ENCODE data around the gene ACSL3. TPM values are rescaled to one million over a fixed set of nuclear protein-coding genes. Genes with fewer than 3 reads are reported as not detected.
"Not testable (repeated sequence)": the region's sequence is repeated elsewhere in the genome, so short reads cannot be mapped to it uniquely, and the experiment has no call there.

The ACSL3 gene
- total and polyA plus RNA-seq, 3 experiments from 2014 or later, result 27.7 to 41.4 (median 38.6) TPM

DNA sequence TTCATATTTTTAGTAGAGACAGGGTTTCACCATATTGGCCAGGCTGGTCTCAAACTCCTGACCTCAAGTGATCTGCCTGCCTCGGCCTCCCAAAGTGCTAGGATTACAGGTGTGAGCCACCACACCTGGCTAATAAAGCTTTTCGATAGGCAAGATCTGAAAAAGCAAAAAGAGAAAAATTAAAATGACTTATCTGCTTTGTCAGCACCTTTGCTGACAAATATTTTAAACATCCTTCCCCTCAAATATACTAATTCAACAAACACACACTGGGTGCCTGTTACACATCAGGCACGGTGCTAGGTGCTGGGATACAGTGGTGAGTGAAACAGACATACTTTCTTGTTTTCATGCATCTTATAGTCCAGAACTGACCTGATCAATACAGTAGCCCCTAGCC lies 15.5 kb upstream of the ACSL3 start:
- H3K36me3 ChIP-seq (ENCODE audit: insufficient read depth, low read length); H3K36me3 Mint-ChIP-seq; POLR2A ChIA-PET; H3K27ac Mint-ChIP-seq; H3K9me3 ChIP-seq (ENCODE audit: low read length); H3K4me3 Mint-ChIP-seq; CTCF ChIA-PET; H3K4me1 Mint-ChIP-seq; H3K4me1 ChIP-seq (ENCODE audit: insufficient read depth, low read length); H3K4me3 ChIP-seq (ENCODE audit: low read length); H3K27ac ChIP-seq (ENCODE audit: low read depth, low read length); DNase-seq; H3K27me3 ChIP-seq (ENCODE audit: insufficient read depth, low read length, poor library complexity, severe bottlenecking); H3K9me3 Mint-ChIP-seq: not testable (repeated sequence)
- H3K27me3 Mint-ChIP-seq, result peaks cover 12 to 42% of the 10 kb centered on the region in 2 donors

DNA sequence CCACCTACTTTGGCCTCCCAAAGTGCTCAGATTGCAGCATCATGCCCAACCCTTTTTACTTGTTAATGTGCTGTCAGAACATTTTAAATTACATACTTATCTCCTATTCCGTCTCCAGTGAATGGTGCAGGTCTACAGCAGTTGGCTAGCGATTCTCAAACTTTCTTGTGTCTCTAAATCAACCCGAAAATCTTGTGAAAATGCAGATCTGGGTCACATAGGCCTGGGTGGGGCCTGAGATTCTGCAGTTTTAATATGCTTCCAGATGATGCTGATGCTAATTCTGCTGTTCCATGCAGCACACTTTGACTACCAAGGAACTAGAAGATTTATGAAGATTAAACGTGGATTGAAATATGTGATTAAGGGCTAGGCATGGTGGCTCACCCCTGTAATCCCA lies 14.8 kb upstream of the ACSL3 start:
- Histone ChIP-seq H3K36me3 (ENCODE audit: insufficient read depth, low read length) (no peaks in the 10 kb centered on the region), H3K4me3 (ENCODE audit: low read length) (no peak overlapping the region), H3K27ac (ENCODE audit: low read depth, low read length) (no peak overlapping the region), H3K4me1 (ENCODE audit: insufficient read depth, low read length) (no peaks in the 10 kb centered on the region), H3K9me3 (ENCODE audit: low read length) (no peaks in the 10 kb centered on the region), H3K27me3 (ENCODE audit: insufficient read depth, low read length, poor library complexity, severe bottlenecking) (no peaks in the 10 kb centered on the region)
- Mint-ChIP-seq H3K9me3 (no peaks in the 10 kb centered on the region), H3K4me3 (no peak overlapping the region), H3K27me3 (peaks cover 12 to 42% of the 10 kb centered on the region in 2 donors), H3K36me3 (no peaks in the 10 kb centered on the region), H3K27ac (no peak overlapping the region), H3K4me1 (no peaks in the 10 kb centered on the region)
- no peak for DNase-seq
- POLR2A ChIA-PET, result no interaction called here
- CTCF ChIA-PET, result no interaction called here

DNA sequence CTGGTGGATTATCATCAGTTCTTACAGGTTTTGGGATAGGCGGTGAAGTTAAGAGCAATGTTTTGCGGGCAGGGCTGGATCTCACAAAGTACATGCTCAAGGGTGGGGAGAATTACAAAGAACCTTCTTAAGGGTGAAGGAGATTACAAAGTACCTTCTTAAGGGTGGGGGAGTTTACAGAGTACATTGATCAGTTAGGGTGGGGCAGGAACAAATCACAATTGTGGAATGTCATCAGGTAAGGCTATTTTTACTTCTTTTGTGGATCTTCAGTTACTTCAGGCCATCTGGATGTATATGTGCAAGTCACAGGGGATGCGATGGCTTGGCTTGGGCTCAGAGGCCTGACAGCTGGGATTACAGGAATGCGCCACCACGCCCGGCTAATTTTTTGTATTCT lies 12.8 kb upstream of the ACSL3 start:
- POLR2A ChIA-PET, CTCF ChIA-PET: not testable (repeated sequence)

DNA sequence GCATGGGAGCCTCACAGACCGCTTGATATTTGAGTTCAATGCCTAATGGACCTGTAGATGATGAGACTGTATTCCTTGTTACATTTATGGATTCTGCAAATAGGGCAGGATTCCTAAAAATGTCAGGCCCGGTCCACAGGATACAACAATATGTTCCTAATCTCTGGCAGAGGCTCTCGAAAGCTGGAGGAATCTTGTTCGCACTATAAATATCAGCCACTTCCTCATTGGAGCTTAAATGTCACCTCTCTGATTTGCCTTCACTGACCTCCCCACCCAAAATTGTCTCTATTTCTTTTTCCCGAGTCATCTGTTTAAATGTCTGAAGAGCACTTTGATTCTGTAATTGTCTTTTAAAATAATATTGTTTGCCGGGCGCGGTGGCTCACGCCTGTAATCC lies 12.0 kb upstream of the ACSL3 start:
- no peak overlapping the region for H3K4me3 ChIP-seq (ENCODE audit: low read length)
- no peak for DNase-seq
- H3K4me1 Mint-ChIP-seq, result no peaks in the 10 kb centered on the region
- no peaks in the 10 kb centered on the region for H3K4me1 ChIP-seq (ENCODE audit: insufficient read depth, low read length)
- H3K4me3 Mint-ChIP-seq, result no peak overlapping the region
- no peaks in the 10 kb centered on the region for H3K9me3 ChIP-seq (ENCODE audit: low read length)
- H3K27ac Mint-ChIP-seq, result no peak overlapping the region
- H3K27me3 Mint-ChIP-seq, result peaks cover 9 to 26% of the 10 kb centered on the region in 2 donors
- CTCF ChIA-PET, result no interaction called here
- H3K27ac ChIP-seq (ENCODE audit: low read depth, low read length), result no peak overlapping the region
- POLR2A ChIA-PET, result no interaction called here
- H3K9me3 Mint-ChIP-seq, result no peaks in the 10 kb centered on the region
- no peaks in the 10 kb centered on the region for H3K36me3 ChIP-seq (ENCODE audit: insufficient read depth, low read length)
- no peaks in the 10 kb centered on the region for H3K36me3 Mint-ChIP-seq
- H3K27me3 ChIP-seq (ENCODE audit: insufficient read depth, low read length, poor library complexity, severe bottlenecking), result no peaks in the 10 kb centered on the region

More for the DNA sequence above, 12.8 kb upstream of the ACSL3 start:
- not testable (repeated sequence) for H3K9me3 Mint-ChIP-seq; H3K4me1 Mint-ChIP-seq; H3K27ac ChIP-seq (ENCODE audit: low read depth, low read length); H3K4me1 ChIP-seq (ENCODE audit: insufficient read depth, low read length); H3K36me3 Mint-ChIP-seq; H3K27ac Mint-ChIP-seq; H3K4me3 Mint-ChIP-seq; DNase-seq; H3K27me3 ChIP-seq (ENCODE audit: insufficient read depth, low read length, poor library complexity, severe bottlenecking); H3K9me3 ChIP-seq (ENCODE audit: low read length); H3K36me3 ChIP-seq (ENCODE audit: insufficient read depth, low read length); H3K4me3 ChIP-seq (ENCODE audit: low read length)
- H3K27me3 Mint-ChIP-seq, result peaks cover 12 to 33% of the 10 kb centered on the region in 2 donors

DNA sequence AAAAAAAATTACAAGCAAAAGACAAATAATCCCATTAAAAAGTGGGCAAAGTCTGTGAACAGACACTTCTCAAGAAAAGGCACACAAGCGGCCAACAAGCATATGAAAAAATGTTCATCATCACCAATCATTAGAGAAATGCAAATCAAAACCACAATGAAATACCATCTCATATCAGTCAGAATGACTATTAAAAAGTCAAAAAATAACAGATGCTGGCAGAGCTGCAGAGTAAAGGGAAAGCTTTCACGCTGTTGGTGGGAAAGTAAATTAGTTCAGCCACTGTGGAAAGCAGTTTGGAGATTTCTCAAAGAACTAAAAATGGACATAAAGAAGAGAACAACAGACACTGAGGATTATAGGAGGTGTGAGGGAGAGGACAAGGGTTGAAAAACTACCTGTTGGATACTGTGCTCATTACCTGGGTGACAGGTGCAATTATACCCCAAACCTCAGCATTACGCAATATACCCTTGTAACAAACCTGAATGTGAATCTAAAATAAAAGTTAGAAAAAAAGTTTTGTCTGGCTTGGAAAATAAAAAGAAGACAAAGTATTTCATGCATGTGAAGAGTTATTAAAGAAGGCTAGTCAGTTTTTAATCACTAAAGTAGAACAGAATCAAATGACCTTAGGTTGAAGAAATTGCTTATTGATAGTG lies 8.7 kb upstream of the ACSL3 start:
- H3K9me3 Mint-ChIP-seq, result no peaks in the 10 kb centered on the region
- CTCF ChIA-PET, result no interaction called here

DNA sequence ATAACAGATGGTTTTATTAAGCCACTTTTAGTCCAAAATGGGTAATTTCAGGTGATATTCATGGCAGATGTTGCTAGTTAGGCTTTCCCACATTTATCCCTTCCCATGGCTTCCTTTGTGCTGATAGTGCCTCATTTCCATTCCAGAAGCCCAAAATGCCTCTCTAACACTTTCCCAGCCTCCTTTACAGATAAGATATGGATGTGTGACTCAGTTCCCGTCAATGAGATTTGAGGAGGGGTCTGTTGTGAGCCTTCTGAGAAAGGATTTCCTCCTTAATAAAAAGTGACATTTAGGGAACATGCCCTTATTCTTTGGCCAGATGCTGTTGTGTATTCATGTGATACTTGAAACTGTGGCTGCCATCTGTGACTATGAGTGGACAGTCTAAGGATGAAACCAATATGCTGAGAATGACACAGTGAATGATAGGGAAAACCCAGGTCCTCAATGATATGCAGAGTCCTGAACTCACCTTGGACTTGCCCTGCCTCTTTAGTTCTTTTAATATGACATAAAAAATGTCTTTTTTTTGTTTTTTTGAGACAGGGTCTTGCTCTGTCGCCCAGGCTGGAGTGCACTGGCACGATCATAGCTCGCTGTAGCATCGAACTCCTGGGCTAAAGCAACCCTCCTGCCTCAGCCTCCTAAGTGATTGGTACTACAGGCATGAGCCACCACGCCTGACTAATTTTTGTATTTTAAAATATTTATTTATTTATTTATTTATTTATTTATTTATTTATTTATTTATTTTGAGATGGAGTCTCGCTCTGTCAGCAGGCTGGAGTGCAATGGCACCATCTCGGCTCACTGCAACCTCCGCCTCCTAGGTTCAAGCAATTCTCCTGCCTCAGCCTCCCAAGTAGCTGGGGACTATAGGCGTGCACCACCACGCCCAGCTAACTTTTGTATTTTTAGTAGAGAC lies 5.8 kb upstream of the ACSL3 start:
- H3K27ac Mint-ChIP-seq, result no peak overlapping the region
- DNase-seq, result no peak
- CTCF ChIA-PET, result no interaction called here

More for the DNA sequence above, 8.7 kb upstream of the ACSL3 start:
- Histone ChIP-seq H3K27me3 (ENCODE audit: insufficient read depth, low read length, poor library complexity, severe bottlenecking) (no peaks in the 10 kb centered on the region), H3K4me1 (ENCODE audit: insufficient read depth, low read length) (no peaks in the 10 kb centered on the region), H3K27ac (ENCODE audit: low read depth, low read length) (no peak overlapping the region), H3K36me3 (ENCODE audit: insufficient read depth, low read length) (no peaks in the 10 kb centered on the region), H3K4me3 (ENCODE audit: low read length) (no peak overlapping the region), H3K9me3 (ENCODE audit: low read length) (no peaks in the 10 kb centered on the region)
- POLR2A ChIA-PET, result no interaction called here
- DNase-seq, result no peak
- H3K4me1 Mint-ChIP-seq, result no peaks in the 10 kb centered on the region
- no peaks in the 10 kb centered on the region for H3K36me3 Mint-ChIP-seq
- H3K27ac Mint-ChIP-seq, result no peak overlapping the region
- no peak overlapping the region for H3K4me3 Mint-ChIP-seq
- H3K27me3 Mint-ChIP-seq, result peaks cover 10 to 12% of the 10 kb centered on the region in 2 donors

DNA sequence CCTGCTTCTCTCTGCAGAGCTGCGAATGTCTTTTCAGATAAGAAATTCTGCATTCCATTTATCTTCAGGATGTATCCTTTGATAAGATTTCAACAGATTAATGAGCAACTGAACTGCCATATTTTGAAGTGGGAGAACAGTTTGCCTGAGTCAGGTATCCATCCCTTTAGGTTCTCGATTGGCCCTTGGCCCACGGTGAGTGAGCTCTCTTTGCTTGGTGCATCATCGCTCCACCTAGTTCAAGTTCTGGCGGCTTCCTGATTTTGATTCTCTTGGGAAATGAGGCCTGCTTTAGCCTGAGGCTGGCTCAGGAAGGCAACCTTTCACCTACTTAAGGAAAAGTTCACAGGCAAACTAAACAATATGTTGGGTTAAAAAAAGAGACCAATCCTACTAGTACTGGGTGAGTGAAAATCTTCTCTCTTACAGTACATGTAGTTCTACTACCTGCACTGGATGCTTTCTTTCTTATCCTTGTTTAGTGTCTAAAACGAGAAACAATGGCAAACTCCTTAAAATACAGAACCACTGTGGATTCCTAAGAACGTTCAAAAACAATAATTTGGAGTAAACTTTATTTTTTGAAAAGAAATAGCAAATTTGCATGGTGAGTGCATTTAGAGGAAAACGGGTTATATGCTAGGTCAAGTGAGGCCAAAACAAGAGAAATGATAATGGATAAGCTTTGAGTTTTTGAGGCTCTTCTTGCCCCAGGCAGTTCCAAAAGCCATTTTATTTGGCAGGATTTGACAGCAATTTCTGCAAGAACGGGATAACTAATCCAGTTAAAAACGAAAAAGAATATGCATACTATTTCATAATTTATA lies 837 bp upstream of the ACSL3 start:
- no peaks in the 10 kb centered on the region for H3K9me3 Mint-ChIP-seq
- Histone ChIP-seq H3K27me3 (ENCODE audit: insufficient read depth, low read length, poor library complexity, severe bottlenecking) (no peaks in the 10 kb centered on the region), H3K36me3 (ENCODE audit: insufficient read depth, low read length) (no peaks in the 10 kb centered on the region), H3K4me1 (ENCODE audit: insufficient read depth, low read length) (peaks cover 29% of the 10 kb centered on the region), H3K9me3 (ENCODE audit: low read length) (no peaks in the 10 kb centered on the region), H3K4me3 (ENCODE audit: low read length) (peak overlapping the region; percentile 29), H3K27ac (ENCODE audit: low read depth, low read length) (peak overlapping the region; percentile 41)
- H3K4me1 Mint-ChIP-seq, result peaks cover 0 to 7% (median 4%) of the 10 kb centered on the region in 3 donors
- DNase-seq, result peak in 1 of 5 donors; percentile 1
- H3K4me3 Mint-ChIP-seq, result peak overlapping the region; percentile 44 to 85 (median 81)
- H3K27me3 Mint-ChIP-seq, result peaks cover 1 to 4% of the 10 kb centered on the region in 2 donors
- peak overlapping the region in 6 of 8 donors; percentile 7 to 73 (median 52) for H3K27ac Mint-ChIP-seq
- peaks cover 0 to 4% (median 0%) of the 10 kb centered on the region in 3 donors for H3K36me3 Mint-ChIP-seq
- ChIA-PET CTCF (no interaction called here), POLR2A (no interaction called here)

More for the DNA sequence above, 5.8 kb upstream of the ACSL3 start:
- H3K27ac ChIP-seq (ENCODE audit: low read depth, low read length), result no peak overlapping the region
- H3K4me1 ChIP-seq (ENCODE audit: insufficient read depth, low read length), result peaks cover 1% of the 10 kb centered on the region
- no peaks in the 10 kb centered on the region for H3K9me3 Mint-ChIP-seq
- no peak overlapping the region for H3K4me3 ChIP-seq (ENCODE audit: low read length)
- H3K36me3 ChIP-seq (ENCODE audit: insufficient read depth, low read length), result no peaks in the 10 kb centered on the region
- H3K27me3 ChIP-seq (ENCODE audit: insufficient read depth, low read length, poor library complexity, severe bottlenecking), result no peaks in the 10 kb centered on the region
- no peak overlapping the region for H3K4me3 Mint-ChIP-seq
- peaks cover 4 to 7% of the 10 kb centered on the region in 2 donors for H3K27me3 Mint-ChIP-seq
- peaks cover 0 to 4% (median under 1%) of the 10 kb centered on the region in 3 donors for H3K4me1 Mint-ChIP-seq
- no peaks in the 10 kb centered on the region for H3K36me3 Mint-ChIP-seq
- POLR2A ChIA-PET, result no interaction called here
- no peaks in the 10 kb centered on the region for H3K9me3 ChIP-seq (ENCODE audit: low read length)
